Immature natural killer cell (primary cell): ENCODE data around the gene ATP13A5. TPM values are rescaled to one million over a fixed set of nuclear protein-coding genes. Genes with fewer than 3 reads are reported as not detected.

Experiments
- DNase-seq, 3 donors: peaks; one replicate each; pipeline ENCODE4 v3.0.0; 2022; ENCODE audit warnings: mixed read lengths in 1 of 3
- H3K27ac Mint-ChIP-seq, 6 donors: one replicate each; pipeline ENCODE4 v1.8.0; 2020; ENCODE audit warnings: mixed read lengths in 6 of 6, mild to moderate bottlenecking in 5 of 6, inconsistent platforms in 4 of 6, moderate library complexity in 3 of 6
- H3K27me3 Mint-ChIP-seq, 3 donors: one replicate each; pipeline ENCODE4 v1.8.0; 2020 to 2021; ENCODE audit warnings: low read depth in 3 of 3, mild to moderate bottlenecking in 3 of 3, mixed read lengths in 3 of 3, moderate library complexity in 3 of 3, inconsistent platforms in 1 of 3
- H3K36me3 Mint-ChIP-seq, 3 donors: one replicate each; pipeline ENCODE4 v1.8.0; 2020; ENCODE audit warnings: mixed read lengths in 3 of 3, inconsistent platforms in 2 of 3, mild to moderate bottlenecking in 2 of 3
- H3K4me1 Mint-ChIP-seq, 2 donors: one replicate each; pipeline ENCODE4 v1.8.0; 2020; ENCODE audit warnings: inconsistent platforms in 2 of 2, mild to moderate bottlenecking in 2 of 2, mixed read lengths in 2 of 2, moderate library complexity in 1 of 2
- H3K4me3 Mint-ChIP-seq, 5 donors: one replicate each; pipeline ENCODE4 v1.8.0; 2020; ENCODE audit warnings: mild to moderate bottlenecking in 5 of 5, mixed read lengths in 5 of 5, inconsistent platforms in 3 of 5, moderate library complexity in 3 of 5
- H3K9me3 Mint-ChIP-seq, 6 donors: one replicate each; pipeline ENCODE4 v1.8.0; 2020; ENCODE audit warnings: mild to moderate bottlenecking in 6 of 6, mixed read lengths in 6 of 6, inconsistent platforms in 4 of 6, moderate library complexity in 3 of 6
- polyA plus RNA-seq, 3 donors: library from polyadenylated mRNA; unstranded; fragments of 300-500 nt; fragmentation: Illumina TruSeq; gene quantifications; one replicate each; pipeline ENCODE4 v1.2.3, GENCODE V29; 2021

The ATP13A5 gene, protein sequence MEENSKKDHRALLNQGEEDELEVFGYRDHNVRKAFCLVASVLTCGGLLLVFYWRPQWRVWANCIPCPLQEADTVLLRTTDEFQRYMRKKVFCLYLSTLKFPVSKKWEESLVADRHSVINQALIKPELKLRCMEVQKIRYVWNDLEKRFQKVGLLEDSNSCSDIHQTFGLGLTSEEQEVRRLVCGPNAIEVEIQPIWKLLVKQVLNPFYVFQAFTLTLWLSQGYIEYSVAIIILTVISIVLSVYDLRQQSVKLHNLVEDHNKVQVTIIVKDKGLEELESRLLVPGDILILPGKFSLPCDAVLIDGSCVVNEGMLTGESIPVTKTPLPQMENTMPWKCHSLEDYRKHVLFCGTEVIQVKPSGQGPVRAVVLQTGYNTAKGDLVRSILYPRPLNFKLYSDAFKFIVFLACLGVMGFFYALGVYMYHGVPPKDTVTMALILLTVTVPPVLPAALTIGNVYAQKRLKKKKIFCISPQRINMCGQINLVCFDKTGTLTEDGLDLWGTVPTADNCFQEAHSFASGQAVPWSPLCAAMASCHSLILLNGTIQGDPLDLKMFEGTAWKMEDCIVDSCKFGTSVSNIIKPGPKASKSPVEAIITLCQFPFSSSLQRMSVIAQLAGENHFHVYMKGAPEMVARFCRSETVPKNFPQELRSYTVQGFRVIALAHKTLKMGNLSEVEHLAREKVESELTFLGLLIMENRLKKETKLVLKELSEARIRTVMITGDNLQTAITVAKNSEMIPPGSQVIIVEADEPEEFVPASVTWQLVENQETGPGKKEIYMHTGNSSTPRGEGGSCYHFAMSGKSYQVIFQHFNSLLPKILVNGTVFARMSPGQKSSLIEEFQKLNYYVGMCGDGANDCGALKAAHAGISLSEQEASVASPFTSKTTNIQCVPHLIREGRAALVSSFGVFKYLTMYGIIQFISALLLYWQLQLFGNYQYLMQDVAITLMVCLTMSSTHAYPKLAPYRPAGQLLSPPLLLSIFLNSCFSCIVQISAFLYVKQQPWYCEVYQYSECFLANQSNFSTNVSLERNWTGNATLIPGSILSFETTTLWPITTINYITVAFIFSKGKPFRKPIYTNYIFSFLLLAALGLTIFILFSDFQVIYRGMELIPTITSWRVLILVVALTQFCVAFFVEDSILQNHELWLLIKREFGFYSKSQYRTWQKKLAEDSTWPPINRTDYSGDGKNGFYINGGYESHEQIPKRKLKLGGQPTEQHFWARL
- polyA plus RNA-seq, result not detected

DNA sequence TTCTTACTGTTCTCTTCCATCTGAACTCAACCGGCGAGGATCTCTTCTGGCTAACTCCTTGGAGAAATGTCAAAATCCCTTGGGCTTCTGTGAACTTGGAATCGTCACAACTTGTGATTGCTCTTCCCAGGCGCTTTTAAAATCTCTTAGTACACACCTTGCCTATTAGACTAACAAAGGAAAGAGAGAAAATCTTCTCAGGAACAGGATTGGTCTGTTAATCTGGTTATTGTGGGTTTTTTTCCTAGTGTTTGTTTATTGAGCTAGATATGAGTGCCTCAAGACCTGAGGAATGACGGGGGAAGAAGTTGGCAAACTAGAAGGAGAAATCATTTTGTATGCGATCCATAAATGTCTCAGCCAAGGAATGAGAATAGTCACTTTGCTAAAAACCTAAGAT is at the start of gene ATP13A5:
Gene ATP13A5, minus strand, starts transcription at position 48 of the 400 bp plus-strand sequence. Its CDS starts 28 bp downstream, at position 20.
- DNase-seq, result no peak
- peaks cover 0 to 6% (median 0%) of the 10 kb centered on the region in 3 donors for H3K27me3 Mint-ChIP-seq
- H3K27ac Mint-ChIP-seq, result no peak within 1 kb of the TSS
- H3K36me3 Mint-ChIP-seq, result no peaks in the 10 kb centered on the region
- no peak within 1 kb of the TSS for H3K4me3 Mint-ChIP-seq
- H3K9me3 Mint-ChIP-seq, result peaks cover 0 to 3% (median 0%) of the 10 kb centered on the region in 6 donors
- no peaks in the 10 kb centered on the region for H3K4me1 Mint-ChIP-seq

DNA sequence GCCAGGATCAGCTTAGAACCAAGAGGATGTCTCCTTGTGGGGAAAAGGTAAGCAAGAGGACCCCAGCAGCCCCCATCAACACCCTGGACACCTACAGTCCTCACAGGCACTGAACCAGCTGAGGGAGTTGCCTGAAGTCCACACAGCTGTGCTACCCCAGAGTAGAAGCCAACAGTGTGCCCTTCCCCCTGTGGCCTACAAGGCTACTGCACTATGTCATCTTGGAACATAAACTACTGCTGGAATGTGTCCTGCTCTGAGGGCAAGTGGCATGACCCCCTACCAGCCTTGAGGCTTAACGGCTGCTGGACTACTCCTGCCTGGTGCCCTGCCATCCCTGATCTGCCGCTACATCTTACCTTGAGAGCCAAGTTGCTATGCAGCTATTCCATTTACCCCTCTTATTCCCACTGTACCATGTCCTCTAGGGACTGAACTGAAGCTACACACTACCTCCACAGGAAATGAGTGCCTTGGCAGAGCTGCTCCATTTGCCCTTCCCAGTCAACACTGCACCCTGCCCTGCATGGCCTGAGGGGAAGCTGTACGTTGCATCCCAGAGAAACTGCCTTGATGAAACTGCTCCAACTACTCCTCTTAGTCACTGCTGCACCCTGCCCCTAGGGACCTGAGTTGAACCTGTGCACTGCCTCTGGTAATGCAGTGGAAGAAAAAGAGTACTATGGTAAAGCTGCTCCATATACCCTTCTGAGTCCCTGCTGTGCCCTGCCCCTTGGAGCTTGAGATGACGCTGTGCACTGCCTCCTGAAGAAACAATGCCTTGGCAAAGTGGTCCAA is 40.2 kb upstream of the ATP13A5 start:
- peaks cover 20 to 64% (median 28%) of the 10 kb centered on the region in 6 donors for H3K9me3 Mint-ChIP-seq
- no peaks in the 10 kb centered on the region for H3K4me1 Mint-ChIP-seq
- H3K27ac Mint-ChIP-seq, result no peak overlapping the region
- H3K4me3 Mint-ChIP-seq, result no peak overlapping the region
- peaks cover 0 to 4% (median 0%) of the 10 kb centered on the region in 3 donors for H3K27me3 Mint-ChIP-seq
- no peak for DNase-seq
- peaks cover 0 to 38% (median 32%) of the 10 kb centered on the region in 3 donors for H3K36me3 Mint-ChIP-seq

DNA sequence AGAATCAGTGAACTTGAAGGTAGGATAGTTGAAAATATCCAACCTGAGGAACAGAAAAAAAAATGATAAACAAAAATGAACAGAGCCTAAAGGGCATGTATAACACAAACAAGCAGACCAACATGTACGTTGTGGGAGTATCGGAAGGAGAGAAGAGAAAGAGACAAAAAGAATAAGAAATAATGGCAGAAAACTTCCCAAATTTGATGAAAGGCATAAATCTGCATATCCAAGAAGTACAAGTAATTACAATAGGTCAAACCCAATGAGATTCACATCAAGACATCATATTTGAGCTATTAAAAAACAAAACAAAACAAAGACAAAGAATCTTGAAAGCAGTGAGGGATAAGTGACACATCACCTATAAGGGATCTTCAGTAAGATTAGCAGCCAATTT is 38.1 kb upstream of the ATP13A5 start:
- DNase-seq, result no peak
- Mint-ChIP-seq H3K27ac (no peak overlapping the region), H3K4me3 (no peak overlapping the region), H3K9me3 (peaks cover 20 to 59% (median 30%) of the 10 kb centered on the region in 6 donors), H3K27me3 (peaks cover 0 to 4% (median 0%) of the 10 kb centered on the region in 3 donors), H3K4me1 (no peaks in the 10 kb centered on the region), H3K36me3 (peaks cover 0 to 56% (median 43%) of the 10 kb centered on the region in 3 donors)

DNA sequence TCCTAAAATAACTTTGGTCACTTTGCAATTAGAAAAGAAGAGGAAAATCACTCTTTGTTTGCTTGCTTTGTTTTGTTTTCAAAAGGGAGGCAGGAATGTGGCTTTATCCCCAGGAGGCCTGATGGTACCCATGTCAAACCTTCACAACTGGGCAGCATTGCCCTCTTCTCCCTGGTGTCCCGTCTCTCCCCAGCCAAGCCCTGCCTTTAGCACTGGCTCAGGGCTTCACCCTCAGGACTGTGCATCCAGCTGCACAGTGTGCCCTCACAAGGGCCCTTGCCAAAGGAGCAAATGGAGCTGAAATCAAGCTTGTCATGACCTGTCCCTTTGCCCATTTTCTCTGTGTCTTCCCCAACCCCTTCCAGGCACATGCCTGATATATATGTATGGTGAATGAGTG is 29.1 kb upstream of the ATP13A5 start:
- no peak for DNase-seq
- Mint-ChIP-seq H3K4me1 (no peaks in the 10 kb centered on the region), H3K27ac (no peak overlapping the region), H3K4me3 (no peak overlapping the region), H3K27me3 (peaks cover 0 to 2% (median 0%) of the 10 kb centered on the region in 3 donors), H3K9me3 (peaks cover 0 to 6% (median 0%) of the 10 kb centered on the region in 6 donors), H3K36me3 (peaks cover 0 to 18% (median 10%) of the 10 kb centered on the region in 3 donors)

DNA sequence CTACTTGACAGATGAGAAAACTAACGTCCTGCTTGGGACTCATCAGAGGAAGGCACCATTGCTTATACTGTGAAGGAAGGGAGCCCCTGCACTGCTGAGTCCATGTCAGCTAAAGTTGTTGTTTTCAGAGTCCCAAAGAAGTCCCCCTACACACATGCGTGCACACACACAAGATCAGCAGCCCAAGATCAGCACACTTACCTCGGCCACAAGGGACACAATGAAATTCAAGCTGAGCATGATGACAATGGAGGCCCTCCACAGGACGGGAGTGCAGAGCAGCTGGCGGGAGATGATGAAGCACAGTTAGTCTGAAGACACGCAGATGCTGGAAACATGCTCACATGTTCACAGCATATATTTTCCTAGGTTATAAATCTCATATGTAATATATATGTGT is 28.6 kb upstream of the ATP13A5 start:
- H3K27ac Mint-ChIP-seq, result no peak overlapping the region

DNA sequence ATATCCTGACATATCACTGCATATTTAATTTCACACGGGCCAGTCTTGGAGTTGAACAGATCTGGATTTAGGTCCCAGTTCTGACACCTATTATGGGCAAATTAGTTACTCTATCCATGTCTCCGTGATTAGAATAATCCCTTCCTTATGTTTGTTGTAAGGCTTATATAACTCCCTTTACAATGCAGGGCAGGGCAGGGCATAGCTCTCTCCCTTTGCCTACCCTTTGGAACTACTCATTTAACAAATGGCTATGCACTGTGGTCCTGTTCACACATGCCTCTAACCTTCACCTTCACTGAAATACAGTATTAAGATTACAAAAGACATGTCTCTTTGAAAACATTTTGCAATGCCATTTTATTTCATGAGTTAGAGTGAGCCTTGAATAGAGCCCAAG is 24.8 kb upstream of the ATP13A5 start:
- no peaks in the 10 kb centered on the region for H3K4me1 Mint-ChIP-seq
- no peak for DNase-seq
- H3K36me3 Mint-ChIP-seq, result peaks cover 0 to 8% (median 5%) of the 10 kb centered on the region in 3 donors
- H3K4me3 Mint-ChIP-seq, result no peak overlapping the region
- H3K27ac Mint-ChIP-seq, result no peak overlapping the region
- peaks cover 0 to 2% (median 0%) of the 10 kb centered on the region in 6 donors for H3K9me3 Mint-ChIP-seq
- H3K27me3 Mint-ChIP-seq, result peaks cover 0 to 2% (median 0%) of the 10 kb centered on the region in 3 donors

More for the DNA sequence above, 28.6 kb upstream of the ATP13A5 start:
- H3K27me3 Mint-ChIP-seq, result peaks cover 0 to 2% (median 0%) of the 10 kb centered on the region in 3 donors
- no peaks in the 10 kb centered on the region for H3K4me1 Mint-ChIP-seq
- DNase-seq, result no peak
- no peak overlapping the region for H3K4me3 Mint-ChIP-seq
- peaks cover 0 to 5% (median 0%) of the 10 kb centered on the region in 6 donors for H3K9me3 Mint-ChIP-seq
- H3K36me3 Mint-ChIP-seq, result peaks cover 0 to 14% (median 7%) of the 10 kb centered on the region in 3 donors

DNA sequence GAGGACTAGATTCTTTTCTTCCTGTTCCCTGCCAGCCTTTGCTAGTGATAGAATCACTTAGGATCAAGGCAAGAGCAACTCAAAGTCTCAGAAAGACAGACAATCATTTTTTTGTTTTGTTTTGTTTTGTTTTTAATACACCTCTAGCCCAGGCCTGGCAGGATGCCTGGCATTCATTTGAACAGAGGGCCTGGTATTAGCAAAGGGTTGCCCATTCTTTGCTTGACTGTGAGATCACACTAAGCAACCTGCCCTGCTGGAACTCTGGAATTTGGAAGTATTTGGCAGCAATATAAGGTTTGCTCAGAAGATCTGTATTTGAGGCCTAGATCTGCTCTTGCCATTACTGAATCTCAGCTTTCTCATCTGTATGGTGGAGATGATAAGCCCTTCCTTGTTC is 21.8 kb upstream of the ATP13A5 start:
- Mint-ChIP-seq H3K27me3 (no peaks in the 10 kb centered on the region), H3K4me1 (no peaks in the 10 kb centered on the region), H3K4me3 (no peak overlapping the region), H3K36me3 (peaks cover 0 to 5% (median 4%) of the 10 kb centered on the region in 3 donors), H3K27ac (no peak overlapping the region), H3K9me3 (peaks cover 0 to 4% (median 1%) of the 10 kb centered on the region in 6 donors)
- DNase-seq, result no peak

DNA sequence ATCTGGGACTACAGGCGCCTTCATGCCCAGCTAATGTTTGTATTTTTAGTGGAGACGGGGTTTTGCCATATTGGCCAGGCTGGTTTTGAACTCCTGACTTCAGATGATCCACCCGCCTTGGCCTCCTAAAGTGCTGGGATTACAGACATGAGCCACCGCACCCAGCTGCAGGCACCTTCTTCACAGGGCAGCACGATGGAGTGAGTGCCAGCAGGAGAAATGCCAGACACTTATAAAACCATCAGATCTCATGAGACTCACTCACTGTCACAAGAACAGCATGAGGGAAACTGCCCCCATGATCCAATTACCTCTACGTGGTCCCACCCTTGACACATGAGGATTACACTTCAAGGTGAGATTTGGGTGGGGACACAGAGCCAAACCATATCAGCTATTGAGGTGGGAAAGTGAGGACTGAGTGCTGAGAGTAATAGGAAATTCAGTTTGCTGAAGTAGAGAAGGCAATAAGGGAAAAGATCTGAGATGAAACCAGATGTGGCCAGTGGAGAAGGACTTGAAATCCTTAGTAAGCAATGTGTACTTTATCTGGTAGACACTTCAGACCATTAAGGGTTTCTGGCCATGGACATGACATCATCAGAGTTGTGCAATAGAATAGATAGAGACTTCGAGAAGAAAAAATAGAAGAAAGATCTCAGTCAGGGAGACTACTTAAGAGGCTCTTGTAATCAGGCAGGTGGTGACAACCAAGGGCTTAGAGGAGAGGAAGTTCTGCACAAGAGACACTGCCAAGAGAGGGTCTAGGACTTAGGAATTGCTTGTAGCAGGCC is 18.1 kb upstream of the ATP13A5 start:
- Mint-ChIP-seq H3K36me3 (no peaks in the 10 kb centered on the region), H3K4me3 (no peak overlapping the region), H3K27me3 (no peaks in the 10 kb centered on the region), H3K27ac (no peak overlapping the region), H3K4me1 (no peaks in the 10 kb centered on the region), H3K9me3 (peaks cover 0 to 5% (median 3%) of the 10 kb centered on the region in 6 donors)
- DNase-seq, result no peak

DNA sequence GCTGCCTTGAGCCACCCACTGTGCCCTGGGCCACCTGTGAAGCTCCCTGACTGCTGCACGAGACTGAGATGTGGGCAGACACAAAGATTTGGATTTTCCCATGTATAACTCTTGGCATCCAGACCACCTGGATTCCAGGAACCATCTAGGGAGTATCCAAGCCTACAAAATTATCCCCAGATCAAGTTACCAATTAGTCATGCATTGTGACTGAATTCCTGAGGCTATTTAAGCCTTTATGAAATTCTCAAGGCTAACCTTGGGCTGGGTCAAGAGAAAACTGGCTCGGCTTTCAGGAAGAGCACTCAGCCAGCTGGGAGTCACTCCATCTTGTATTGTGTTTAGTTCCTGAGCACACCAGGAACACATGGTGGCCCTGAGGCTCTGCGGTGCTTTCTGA is 13.3 kb upstream of the ATP13A5 start:
- Mint-ChIP-seq H3K27ac (no peak overlapping the region), H3K4me1 (no peaks in the 10 kb centered on the region), H3K36me3 (no peaks in the 10 kb centered on the region), H3K9me3 (peaks cover 0 to 9% (median 3%) of the 10 kb centered on the region in 6 donors), H3K27me3 (peaks cover 0 to 3% (median 0%) of the 10 kb centered on the region in 3 donors), H3K4me3 (no peak overlapping the region)
- DNase-seq, result no peak

DNA sequence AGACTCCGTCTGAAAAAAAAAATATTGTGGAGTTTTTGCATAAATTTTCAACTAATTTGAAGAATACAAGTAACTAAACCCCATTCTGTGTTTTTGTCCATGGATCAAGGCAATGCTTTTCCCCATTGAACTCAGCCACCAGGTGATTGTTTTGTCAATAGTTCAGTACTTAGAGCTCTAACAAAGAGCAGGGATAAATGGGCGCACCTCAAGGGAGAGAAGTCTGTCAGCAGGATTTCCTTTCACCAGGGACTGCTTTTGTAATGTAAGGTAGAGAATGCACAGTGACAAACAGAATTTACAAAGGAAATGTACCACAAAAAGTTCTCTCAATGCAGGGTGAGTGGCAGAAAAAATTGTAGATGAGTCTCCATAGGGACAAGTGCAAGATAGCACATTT is 10.8 kb upstream of the ATP13A5 start:
- Mint-ChIP-seq H3K27me3 (peaks cover 0 to 3% (median 3%) of the 10 kb centered on the region in 3 donors), H3K4me3 (no peak overlapping the region), H3K9me3 (peaks cover 0 to 9% (median 1%) of the 10 kb centered on the region in 6 donors), H3K36me3 (no peaks in the 10 kb centered on the region), H3K27ac (no peak overlapping the region), H3K4me1 (no peaks in the 10 kb centered on the region)
- no peak for DNase-seq

DNA sequence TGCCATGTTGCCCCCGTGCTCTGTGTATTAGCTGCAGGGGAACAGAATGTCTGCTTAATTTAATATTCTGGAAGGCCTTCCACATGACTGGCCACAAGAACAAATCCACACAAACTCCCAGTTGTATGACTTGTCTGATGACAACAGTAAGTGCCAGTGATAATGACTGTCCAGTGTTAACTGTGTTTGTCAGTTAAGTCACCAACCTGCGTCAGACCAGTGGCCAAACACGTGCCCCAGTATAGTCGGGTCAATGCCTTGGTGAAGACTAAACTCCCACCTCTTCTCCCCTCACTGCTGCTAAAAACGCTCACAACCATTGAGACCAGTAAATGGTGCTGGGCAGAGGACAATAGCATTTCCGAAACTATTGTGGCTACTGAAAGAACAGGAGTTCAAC is 9.8 kb upstream of the ATP13A5 start:
- H3K36me3 Mint-ChIP-seq, result no peaks in the 10 kb centered on the region
- H3K4me3 Mint-ChIP-seq, result no peak overlapping the region
- no peak for DNase-seq
- H3K27me3 Mint-ChIP-seq, result peaks cover 0 to 3% (median 3%) of the 10 kb centered on the region in 3 donors
- H3K4me1 Mint-ChIP-seq, result no peaks in the 10 kb centered on the region
- peaks cover 0 to 9% (median 0%) of the 10 kb centered on the region in 6 donors for H3K9me3 Mint-ChIP-seq
- no peak overlapping the region for H3K27ac Mint-ChIP-seq

DNA sequence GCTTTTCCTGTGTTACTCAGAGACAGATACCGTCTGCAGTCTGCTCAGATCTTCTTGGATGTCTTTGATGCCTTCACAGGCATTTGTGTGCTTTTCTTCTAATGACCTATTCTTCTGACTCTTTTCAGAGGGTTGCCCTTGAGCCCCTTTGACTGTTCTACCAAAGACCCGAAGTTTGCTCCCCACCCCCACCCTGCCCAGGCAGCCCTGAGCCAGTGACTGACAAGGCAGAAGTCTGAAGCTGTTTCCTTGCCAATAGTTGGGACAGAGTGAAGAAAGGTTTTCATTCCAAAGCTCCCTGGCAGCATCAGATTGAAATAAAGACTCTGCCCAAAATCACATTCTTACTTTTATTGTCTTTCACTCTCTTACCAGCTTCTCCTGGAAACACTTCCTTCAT is 9.0 kb upstream of the ATP13A5 start:
- H3K27ac Mint-ChIP-seq, result no peak overlapping the region

More for the DNA sequence above, 9.0 kb upstream of the ATP13A5 start:
- Mint-ChIP-seq H3K4me3 (no peak overlapping the region), H3K4me1 (no peaks in the 10 kb centered on the region), H3K9me3 (peaks cover 0 to 8% (median 0%) of the 10 kb centered on the region in 6 donors), H3K27me3 (peaks cover 0 to 4% (median 3%) of the 10 kb centered on the region in 3 donors), H3K36me3 (no peaks in the 10 kb centered on the region)
- no peak for DNase-seq
